DND-41 (cell line): ENCODE results near the gene MYO1D.
A peak's percentile ranks its signal among the peaks of the same experiment; 100 is the strongest.

Experiments used
- ATAC-seq: fragments of 200-7000 bp; cut with Tn5 transposase; 3 replicates; pipeline ENCODE4 v1.9.1; 2021; ENCODE audit warnings: low read depth; ENCODE audit not compliant: insufficient read depth
- DNase-seq: peaks from one replicate; pipeline ENCODE4 v3.0.0-alpha.2; 2020
- H2AFZ ChIP-seq: 2 replicates; pipeline ENCODE4 v1.6.0; 2012; ENCODE audit warnings: low read depth, low read length
- H3K27ac ChIP-seq: 2 replicates; pipeline ENCODE4 v1.5.1; 2012; ENCODE audit warnings: low read length, inconsistent platforms
- H3K27me3 ChIP-seq: fragments of 200-600 bp; sonication (generic); 2 replicates; pipeline ENCODE4 v1.6.0; 2012; ENCODE audit warnings: low read length, mild to moderate bottlenecking, inconsistent platforms; ENCODE audit not compliant: insufficient read depth, poor library complexity
- H3K36me3 ChIP-seq: 2 replicates; pipeline ENCODE4 v1.5.1; 2012; ENCODE audit warnings: low read length, inconsistent platforms; ENCODE audit not compliant: insufficient read depth
- H3K4me1 ChIP-seq: 2 replicates; pipeline ENCODE4 v1.5.1; 2012; ENCODE audit warnings: mild to moderate bottlenecking, low read length; ENCODE audit not compliant: insufficient read depth
- H3K4me2 ChIP-seq: 2 replicates; pipeline ENCODE4 v1.6.0; 2012; ENCODE audit warnings: mild to moderate bottlenecking, moderate library complexity, low read length, inconsistent platforms; ENCODE audit not compliant: insufficient read depth
- H3K4me3 ChIP-seq, 2 experiments: fragments of 200-600 bp in 1 of 2; shearing (Covaris generic) in 1 of 2; 2 replicates each; pipeline ENCODE4 v1.5.1; 2012 to 2016; ENCODE audit warnings: inconsistent platforms in 2 of 2, low read length in 2 of 2, mild to moderate bottlenecking in 2 of 2, low read depth in 1 of 2, moderate library complexity in 1 of 2
- H3K79me2 ChIP-seq: 2 replicates; pipeline ENCODE4 v1.6.0; 2012; ENCODE audit warnings: low read length, inconsistent platforms; ENCODE audit not compliant: insufficient read depth
- H3K9ac ChIP-seq: 2 replicates; pipeline ENCODE4 v1.6.0; 2012; ENCODE audit warnings: low read depth, mild to moderate bottlenecking, inconsistent platforms, low read length, moderate library complexity
- H3K9me3 ChIP-seq: 2 replicates; pipeline ENCODE4 v1.5.1; 2012; ENCODE audit warnings: low read length, moderate library complexity, mild to moderate bottlenecking, inconsistent platforms; ENCODE audit not compliant: insufficient read depth, severe bottlenecking
- H4K20me1 ChIP-seq: 2 replicates; pipeline ENCODE4 v1.6.0; 2012; ENCODE audit warnings: low read length; ENCODE audit not compliant: insufficient read depth
- CTCF ChIP-seq: IDR thresholded peaks from 2 replicates; pipeline ENCODE4 v1.5.1; 2012; ENCODE audit warnings: borderline replicate concordance, low read length, moderate library complexity, mild to moderate bottlenecking; ENCODE audit not compliant: poor library complexity, severe bottlenecking; ENCODE audit errors: extremely low read depth
- EZH2 ChIP-seq: IDR thresholded peaks from 3 replicates; pipeline ENCODE4 v1.6.1; 2012; ENCODE audit warnings: borderline replicate concordance, low read depth, mild to moderate bottlenecking, moderate library complexity, low read length, inconsistent platforms; ENCODE audit not compliant: severe bottlenecking

The MYO1D gene

DNA sequence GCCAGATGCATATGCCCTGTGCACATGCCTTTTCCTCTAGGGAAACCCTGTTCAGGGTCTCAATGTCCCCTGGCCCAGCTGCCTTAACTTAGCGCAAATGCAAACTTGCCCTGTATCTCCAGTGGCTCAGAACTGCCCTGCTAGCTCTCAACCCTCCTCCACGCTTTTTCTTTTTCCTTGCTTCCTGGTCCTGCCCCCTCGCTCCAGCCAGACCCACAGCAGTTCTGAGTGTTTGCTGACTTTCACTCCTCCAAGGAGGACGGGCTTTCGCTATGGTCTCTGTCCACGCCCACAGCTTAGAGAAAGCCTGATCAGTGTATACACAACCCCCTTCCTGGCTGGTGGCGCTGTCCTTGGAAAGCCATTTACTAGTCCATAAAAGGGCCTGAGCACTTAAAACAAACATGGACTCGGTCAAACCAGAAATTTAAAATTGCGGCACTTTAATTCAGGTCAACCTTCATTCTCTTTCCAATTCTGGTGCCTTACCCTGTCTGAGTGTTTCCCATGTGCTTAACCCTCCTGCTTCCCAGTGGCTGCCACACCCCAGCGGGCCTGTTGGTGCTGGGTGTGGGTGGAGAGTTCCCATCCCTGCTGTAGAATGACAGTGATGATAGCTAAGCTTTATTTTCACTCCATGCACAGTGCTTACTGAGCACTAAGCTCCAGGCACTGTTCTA lies 35.4 kb upstream of the MYO1D start:
- H3K9me3 ChIP-seq = no peaks in the 10 kb centered on the region
- DNase-seq (no peak), ATAC-seq (no peak)
- no peaks in the 10 kb centered on the region for H4K20me1 ChIP-seq
- H3K4me1 ChIP-seq = no peaks in the 10 kb centered on the region
- no peaks in the 10 kb centered on the region for H3K36me3 ChIP-seq
- no peaks in the 10 kb centered on the region for H3K79me2 ChIP-seq
- no peak overlapping the region for H3K4me3 ChIP-seq
- H2AFZ ChIP-seq = no peak overlapping the region
- H3K27me3 ChIP-seq = peaks cover 4% of the 10 kb centered on the region
- no peak overlapping the region for H3K4me2 ChIP-seq
- no peak for TF ChIP-seq EZH2
- TF ChIP-seq CTCF = no peak
- H3K27ac ChIP-seq = no peak overlapping the region
- H3K9ac ChIP-seq = no peak overlapping the region

- no peaks in the 10 kb centered on the region for H3K4me1 ChIP-seq
- DNase-seq (no peak), ATAC-seq (no peak)
- H2AFZ ChIP-seq = no peak overlapping the region
- no peak overlapping the region for H3K4me3 ChIP-seq
- no peak overlapping the region for H3K9ac ChIP-seq
- H3K27me3 ChIP-seq = peaks cover 4% of the 10 kb centered on the region
- no peaks in the 10 kb centered on the region for H3K36me3 ChIP-seq
- H4K20me1 ChIP-seq = no peaks in the 10 kb centered on the region
- H3K27ac ChIP-seq = no peak overlapping the region
- H3K79me2 ChIP-seq = no peaks in the 10 kb centered on the region
- H3K9me3 ChIP-seq = no peaks in the 10 kb centered on the region
- no peak overlapping the region for H3K4me2 ChIP-seq
- TF ChIP-seq EZH2 (no peak), CTCF (no peak)
Observed at GRCh38 chr17:32910769-32911168, 33.8 kb upstream of the MYO1D start.

DNA sequence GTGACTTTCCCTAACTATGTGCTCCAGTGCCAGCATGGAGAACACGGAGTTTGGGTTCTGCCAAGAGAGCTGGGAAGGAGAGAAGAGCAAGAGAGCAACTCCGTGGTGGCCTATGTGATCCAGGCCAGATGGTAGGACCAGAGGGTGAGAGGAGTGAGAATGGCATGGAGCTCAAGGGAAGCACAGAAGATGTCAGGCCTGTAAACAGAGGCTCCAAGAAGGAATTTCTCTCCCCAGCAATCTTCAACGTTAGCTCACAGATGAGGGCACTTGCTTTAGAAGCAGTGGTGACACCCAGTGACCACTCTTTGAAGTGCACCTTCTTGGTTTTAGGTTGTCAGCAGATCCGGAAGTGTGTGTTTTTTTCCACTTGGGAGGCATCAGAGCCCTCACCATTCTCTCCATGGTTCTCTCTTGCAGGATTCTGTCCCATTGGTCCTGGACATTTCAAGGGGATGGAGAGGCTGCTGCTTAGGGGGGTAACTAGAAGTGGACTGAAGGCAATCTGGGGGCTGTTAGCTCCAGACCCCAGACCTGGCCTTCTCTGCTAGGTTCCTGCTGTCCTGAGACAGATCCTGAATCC lies 33.0 kb upstream of the MYO1D start:
- Histone ChIP-seq H3K27me3 (peaks cover 4% of the 10 kb centered on the region), H3K4me2 (no peak overlapping the region), H2AFZ (peak overlapping the region; percentile 37; the same call in 1 of the 2 replicates), H4K20me1 (no peaks in the 10 kb centered on the region), H3K4me1 (no peaks in the 10 kb centered on the region), H3K27ac (no peak overlapping the region), H3K4me3 (no peak overlapping the region), H3K9ac (no peak overlapping the region), H3K9me3 (no peaks in the 10 kb centered on the region), H3K79me2 (no peaks in the 10 kb centered on the region), H3K36me3 (no peaks in the 10 kb centered on the region)
- ATAC-seq (0 out of 3 replicates have a peak, but pooled peaks have one; percentile 37), DNase-seq (peak; percentile 43)
- TF ChIP-seq CTCF (peak; percentile 72), EZH2 (no peak)

GRCh38 chr17:32907583-32907982 lies 30.7 kb upstream of the MYO1D start:
- H3K9ac ChIP-seq = no peak overlapping the region
- H3K4me2 ChIP-seq = no peak overlapping the region
- H3K4me3 ChIP-seq = no peak overlapping the region
- ATAC-seq (no peak), DNase-seq (no peak)
- peaks cover 4% of the 10 kb centered on the region for H3K27me3 ChIP-seq
- no peaks in the 10 kb centered on the region for H4K20me1 ChIP-seq
- no peaks in the 10 kb centered on the region for H3K4me1 ChIP-seq
- H3K36me3 ChIP-seq = no peaks in the 10 kb centered on the region
- no peaks in the 10 kb centered on the region for H3K9me3 ChIP-seq
- H3K27ac ChIP-seq = no peak overlapping the region
- no peak for TF ChIP-seq EZH2
- no peak for TF ChIP-seq CTCF
- no peak overlapping the region for H2AFZ ChIP-seq
- H3K79me2 ChIP-seq = no peaks in the 10 kb centered on the region
